HCT116 (cell line): ENCODE data around the gene LAPTM4A. TPM values are rescaled to one million over a fixed set of nuclear protein-coding genes. Genes with fewer than 3 reads are reported as not detected.

Source experiments
- total RNA-seq: library from RNA; stranded (reverse); gene quantifications from one replicate; pipeline ENCODE4 v1.2.1, GENCODE V29; 2021; ENCODE audit not compliant: unreplicated experiment

Gene LAPTM4A
- total RNA-seq, 1 experiment from 2014 or later = 84.5 TPM

Other genes with a start within 250 kb of the LAPTM4A start
- gene TTC32, start 149.6 kb downstream of the LAPTM4A start, total RNA-seq = 6.3 TPM
- gene WDR35, start 61.5 kb downstream of the LAPTM4A start, total RNA-seq = 9.6 TPM
- not detected for gene MATN3, start 39.0 kb downstream of the LAPTM4A start, total RNA-seq
- gene SDC1, start 173.5 kb upstream of the LAPTM4A start, total RNA-seq = 32.0 TPM